Hepatocyte (in vitro differentiated cells): Measurements from ENCODE around the gene MYDGF.
A peak's percentile ranks its signal among the peaks of the same experiment; 100 is the strongest.

Experiments
- EZH2 ChIP-seq: fragments of 200-600 bp; sonication (generic); IDR thresholded peaks from 2 replicates; pipeline ENCODE4 v1.6.1; 2016; ENCODE audit warnings: antibody characterized with exemption, mild to moderate bottlenecking, borderline replicate concordance
- TF ChIP-seq, protein P1 (sequence below): fragments of 200-600 bp; sonication (generic); IDR thresholded peaks from 2 replicates; pipeline ENCODE4 v1.5.1; 2016; ENCODE audit warnings: antibody characterized with exemption, mild to moderate bottlenecking; ENCODE audit not compliant: poor library complexity

DNA sequence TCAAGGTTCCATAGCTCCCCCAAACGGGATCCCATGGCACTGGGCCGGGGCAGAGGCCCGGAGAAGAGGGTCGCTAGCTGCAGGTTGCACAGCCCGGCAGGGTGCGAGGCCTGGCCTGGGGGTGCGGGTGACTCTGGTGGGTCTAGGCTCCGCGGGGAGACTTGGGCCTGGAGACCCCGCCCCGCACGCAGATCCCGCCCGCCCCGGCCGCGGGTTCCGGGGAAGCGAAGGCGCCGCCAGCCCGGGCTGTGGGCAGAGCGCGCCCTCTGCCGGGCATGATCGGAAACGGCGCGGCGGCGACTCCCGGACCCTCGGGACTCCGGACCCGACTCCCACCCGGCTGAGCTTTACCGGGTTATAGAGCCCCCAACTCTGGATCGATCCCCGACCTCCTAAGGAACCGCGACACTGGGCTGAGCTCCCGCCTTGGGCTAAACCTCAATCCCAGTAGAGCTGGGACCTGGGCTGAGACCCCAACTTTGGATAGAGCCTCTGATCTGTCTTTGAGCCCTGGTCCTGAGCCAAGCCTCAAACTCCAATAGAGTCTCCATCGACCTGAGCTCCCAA lies 33.9 kb downstream of the MYDGF start:
- TF ChIP-seq, protein P1, sequence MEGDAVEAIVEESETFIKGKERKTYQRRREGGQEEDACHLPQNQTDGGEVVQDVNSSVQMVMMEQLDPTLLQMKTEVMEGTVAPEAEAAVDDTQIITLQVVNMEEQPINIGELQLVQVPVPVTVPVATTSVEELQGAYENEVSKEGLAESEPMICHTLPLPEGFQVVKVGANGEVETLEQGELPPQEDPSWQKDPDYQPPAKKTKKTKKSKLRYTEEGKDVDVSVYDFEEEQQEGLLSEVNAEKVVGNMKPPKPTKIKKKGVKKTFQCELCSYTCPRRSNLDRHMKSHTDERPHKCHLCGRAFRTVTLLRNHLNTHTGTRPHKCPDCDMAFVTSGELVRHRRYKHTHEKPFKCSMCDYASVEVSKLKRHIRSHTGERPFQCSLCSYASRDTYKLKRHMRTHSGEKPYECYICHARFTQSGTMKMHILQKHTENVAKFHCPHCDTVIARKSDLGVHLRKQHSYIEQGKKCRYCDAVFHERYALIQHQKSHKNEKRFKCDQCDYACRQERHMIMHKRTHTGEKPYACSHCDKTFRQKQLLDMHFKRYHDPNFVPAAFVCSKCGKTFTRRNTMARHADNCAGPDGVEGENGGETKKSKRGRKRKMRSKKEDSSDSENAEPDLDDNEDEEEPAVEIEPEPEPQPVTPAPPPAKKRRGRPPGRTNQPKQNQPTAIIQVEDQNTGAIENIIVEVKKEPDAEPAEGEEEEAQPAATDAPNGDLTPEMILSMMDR = peak; percentile 95
- TF ChIP-seq EZH2 = no peak
